MG63 (cell line): ENCODE results near the gene PSMD1. TPM values are rescaled to one million over a fixed set of nuclear protein-coding genes. Genes with fewer than 3 reads are reported as not detected.
"Not testable (repeated sequence)": the region's sequence is repeated elsewhere in the genome, so short reads cannot be mapped to it uniquely, and the experiment has no call there.

Source experiments
- DNase-seq: peaks from one replicate; pipeline ENCODE4 v3.0.0-alpha.2; 2020
- H3K27me3 ChIP-seq: fragments of 250-450 bp; sonication (Bioruptor Pico); 2 replicates; pipeline ENCODE4 v1.5.1; 2020; ENCODE audit warnings: mild to moderate bottlenecking, moderate library complexity
- H3K36me3 ChIP-seq: fragments of 250-450 bp; sonication (Bioruptor Pico); 2 replicates; pipeline ENCODE4 v1.5.1; 2020; ENCODE audit warnings: mild to moderate bottlenecking, moderate library complexity
- H3K4me3 ChIP-seq: fragments of 250-450 bp; sonication (Bioruptor Pico); 2 replicates; pipeline ENCODE4 v1.5.1; 2020; ENCODE audit warnings: mild to moderate bottlenecking, moderate library complexity
- H3K9me3 ChIP-seq: fragments of 250-450 bp; sonication (Bioruptor Pico); 2 replicates; pipeline ENCODE4 v1.5.1; 2020; ENCODE audit warnings: mild to moderate bottlenecking, moderate library complexity
- total RNA-seq: library from RNA; depleted of rRNA; stranded (reverse); fragments of >200 nt; shearing (Covaris generic); gene quantifications from 2 replicates; pipeline ENCODE4 v1.2.3, GENCODE V29; 2014; ENCODE audit warnings: low replicate concordance; rRNA removed

The PSMD1 gene
- 54.6 and 95.6 TPM in 2 replicates for total RNA-seq

GRCh38 chr2:231056453-231057416 lies at the start of gene PSMD1:
TSS of gene PSMD1 (plus strand) at chr2:231056867. CDS start at chr2:231057026, 159 bp downstream.
- peak; percentile 90 for DNase-seq
- Histone ChIP-seq H3K36me3 (peaks cover 41% of the 10 kb centered on the region), H3K4me3 (peak within 1 kb of the TSS; percentile 99), H3K9me3 (no peaks in the 10 kb centered on the region), H3K27me3 (no peaks in the 10 kb centered on the region)

DNA sequence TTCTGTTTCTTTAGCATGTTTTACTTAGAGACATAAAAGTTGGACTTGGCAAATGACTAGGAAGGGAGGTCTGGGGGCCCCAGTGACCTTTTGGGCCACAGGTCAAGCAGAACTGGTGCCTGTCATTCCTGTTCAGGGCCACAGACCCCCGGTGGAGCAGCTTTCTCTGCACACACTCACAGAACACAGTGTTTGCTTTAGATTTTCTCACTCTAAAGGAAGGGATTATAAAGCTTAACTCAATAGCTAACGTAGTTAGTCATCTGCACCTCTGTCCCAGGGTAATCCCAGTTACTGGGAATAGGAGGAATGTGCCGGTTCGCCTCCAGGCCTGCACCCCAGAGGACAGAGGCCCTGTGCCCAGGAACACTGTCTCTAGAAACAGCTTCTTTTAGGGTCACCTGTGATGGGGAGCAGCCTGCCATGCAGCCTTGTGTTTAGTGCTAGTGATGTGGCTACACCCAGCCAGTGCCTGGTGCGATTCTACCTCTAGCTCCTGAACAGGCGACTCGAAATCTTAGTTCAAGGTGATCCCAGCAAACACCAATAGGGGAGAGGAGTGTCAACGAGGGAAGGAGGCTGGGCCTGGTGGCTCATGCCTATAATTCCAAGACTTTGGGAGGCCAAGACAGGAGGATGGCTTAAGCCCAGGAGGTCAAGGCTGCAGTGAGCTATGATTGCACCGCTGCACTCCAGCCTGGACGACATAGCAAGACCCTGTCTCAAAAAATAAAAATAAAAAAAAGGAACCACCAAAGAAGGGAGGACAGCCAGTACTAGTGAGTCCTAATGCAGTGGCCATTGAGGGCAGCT lies 49.2 kb upstream of the PSMD1 start:
- Histone ChIP-seq H3K36me3 (no peaks in the 10 kb centered on the region), H3K27me3 (no peaks in the 10 kb centered on the region), H3K4me3 (no peak overlapping the region), H3K9me3 (no peaks in the 10 kb centered on the region)
- DNase-seq, result no peak

GRCh38 chr2:231008131-231008530 lies 48.5 kb upstream of the PSMD1 start:
- Histone ChIP-seq H3K36me3 (no peaks in the 10 kb centered on the region), H3K27me3 (no peaks in the 10 kb centered on the region), H3K4me3 (no peak overlapping the region), H3K9me3 (no peaks in the 10 kb centered on the region)
- DNase-seq, result no peak

DNA sequence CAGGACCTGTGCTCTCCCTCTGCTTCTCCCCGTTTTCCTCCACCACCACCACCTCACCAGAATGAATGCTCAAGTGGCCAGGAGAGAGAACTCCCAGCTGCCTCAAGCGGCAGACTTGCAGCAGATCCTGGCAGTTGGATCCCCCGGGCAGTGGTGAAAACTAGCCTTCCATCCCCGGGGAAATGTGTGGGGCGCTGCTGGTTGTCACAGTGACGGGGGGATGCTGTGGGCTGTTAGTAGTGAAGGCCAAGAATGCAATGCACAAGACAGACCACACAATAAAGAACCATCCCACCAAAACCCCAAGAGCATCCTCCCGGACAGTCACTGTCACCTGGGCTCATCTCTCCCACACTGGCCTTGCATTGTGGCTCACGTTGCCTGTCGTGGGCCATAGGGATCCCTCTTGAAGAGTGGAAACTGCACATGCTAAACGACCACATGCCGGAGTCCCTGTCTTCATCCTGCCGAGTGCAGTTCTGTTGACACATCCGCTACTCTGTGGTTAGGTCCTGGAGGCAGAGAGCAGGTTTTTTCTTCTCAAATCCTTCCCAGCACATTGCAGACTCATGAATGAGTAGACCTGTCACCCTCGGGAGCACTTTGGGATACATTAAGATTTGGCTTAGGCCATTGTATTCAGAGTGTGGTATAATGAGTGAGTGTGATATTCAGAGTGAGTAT lies 47.3 kb upstream of the PSMD1 start:
- no peaks in the 10 kb centered on the region for H3K27me3 ChIP-seq
- H3K9me3 ChIP-seq, result no peaks in the 10 kb centered on the region
- no peak overlapping the region for H3K4me3 ChIP-seq
- DNase-seq, result no peak
- H3K36me3 ChIP-seq, result no peaks in the 10 kb centered on the region

- no peak for DNase-seq
- Histone ChIP-seq H3K9me3 (no peaks in the 10 kb centered on the region), H3K36me3 (no peaks in the 10 kb centered on the region), H3K27me3 (no peaks in the 10 kb centered on the region), H3K4me3 (no peak overlapping the region)
Observed at GRCh38 chr2:231010201-231010730, 46.4 kb upstream of the PSMD1 start.

DNA sequence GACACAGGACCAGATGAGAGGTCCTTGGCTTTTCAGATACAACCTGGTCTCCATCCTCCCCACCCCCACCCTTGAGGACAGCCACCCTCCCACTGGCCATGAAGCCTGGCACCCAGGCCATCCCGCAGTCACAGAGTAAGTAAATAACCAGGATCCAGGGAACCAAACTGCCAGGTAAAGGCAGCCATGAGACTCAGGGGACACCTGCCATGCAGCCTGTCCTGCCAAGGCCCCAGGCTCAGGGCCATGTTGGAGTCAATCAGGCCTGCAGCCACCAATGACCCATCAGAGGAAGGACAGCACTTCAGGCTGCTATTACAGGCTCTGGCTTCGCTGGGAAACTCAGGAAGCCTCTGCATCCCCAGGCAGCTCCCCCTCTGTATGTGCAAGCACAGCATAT lies 45.1 kb upstream of the PSMD1 start:
- H3K27me3 ChIP-seq, result no peaks in the 10 kb centered on the region
- DNase-seq, result no peak
- H3K9me3 ChIP-seq, result no peaks in the 10 kb centered on the region
- no peak overlapping the region for H3K4me3 ChIP-seq
- H3K36me3 ChIP-seq, result no peaks in the 10 kb centered on the region

DNA sequence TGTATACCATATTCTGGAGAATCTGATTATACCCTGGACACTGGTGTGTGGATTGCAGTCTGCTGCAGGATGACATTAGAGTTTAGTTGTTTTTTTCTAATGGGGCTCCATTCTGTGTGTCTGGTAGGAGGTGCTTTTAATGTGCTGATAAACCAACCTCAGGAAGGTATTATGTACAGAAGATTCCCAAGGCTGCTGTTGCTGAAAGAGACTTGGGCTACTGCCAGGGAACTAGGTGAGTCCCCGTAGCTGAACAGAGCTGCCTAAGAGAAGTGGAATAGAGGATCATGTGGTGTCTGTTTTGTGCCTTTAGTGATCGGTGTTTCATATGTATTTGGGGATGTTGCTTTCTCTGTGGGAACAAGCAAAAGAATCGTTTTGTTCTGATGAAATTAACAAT lies 44.2 kb upstream of the PSMD1 start:
- DNase-seq, result no peak
- no peaks in the 10 kb centered on the region; the same call in 1 of the 2 replicates for H3K27me3 ChIP-seq
- no peak overlapping the region for H3K4me3 ChIP-seq
- H3K36me3 ChIP-seq, result no peaks in the 10 kb centered on the region
- no peaks in the 10 kb centered on the region for H3K9me3 ChIP-seq

GRCh38 chr2:231013820-231014219 lies 42.8 kb upstream of the PSMD1 start:
- DNase-seq, result no peak
- Histone ChIP-seq H3K4me3 (no peak overlapping the region), H3K36me3 (no peaks in the 10 kb centered on the region), H3K27me3 (no peaks in the 10 kb centered on the region; the same call in 1 of the 2 replicates), H3K9me3 (no peaks in the 10 kb centered on the region)

DNA sequence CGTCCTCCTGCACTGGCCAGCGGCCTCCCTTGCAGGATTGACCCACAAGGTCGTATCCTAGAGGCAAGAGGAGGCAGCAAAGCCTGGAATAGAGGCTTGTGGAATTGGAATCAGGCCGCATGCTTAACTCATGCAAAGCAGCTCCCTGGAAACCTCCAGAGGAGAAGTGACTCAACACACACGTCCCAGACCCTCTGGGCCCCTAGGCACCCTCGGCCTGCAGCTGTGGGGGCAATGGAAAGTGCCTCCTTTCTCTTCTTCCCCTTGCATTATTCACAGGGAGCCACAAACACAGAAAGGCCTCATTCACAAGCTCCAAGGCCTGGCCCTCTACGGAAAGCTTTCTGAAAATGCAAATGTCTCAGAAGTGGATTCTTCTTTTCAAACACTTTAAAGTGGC lies 41.2 kb upstream of the PSMD1 start:
- Histone ChIP-seq H3K36me3 (no peaks in the 10 kb centered on the region), H3K4me3 (no peak overlapping the region), H3K27me3 (no peaks in the 10 kb centered on the region; the same call in 1 of the 2 replicates), H3K9me3 (no peaks in the 10 kb centered on the region)
- no peak for DNase-seq

DNA sequence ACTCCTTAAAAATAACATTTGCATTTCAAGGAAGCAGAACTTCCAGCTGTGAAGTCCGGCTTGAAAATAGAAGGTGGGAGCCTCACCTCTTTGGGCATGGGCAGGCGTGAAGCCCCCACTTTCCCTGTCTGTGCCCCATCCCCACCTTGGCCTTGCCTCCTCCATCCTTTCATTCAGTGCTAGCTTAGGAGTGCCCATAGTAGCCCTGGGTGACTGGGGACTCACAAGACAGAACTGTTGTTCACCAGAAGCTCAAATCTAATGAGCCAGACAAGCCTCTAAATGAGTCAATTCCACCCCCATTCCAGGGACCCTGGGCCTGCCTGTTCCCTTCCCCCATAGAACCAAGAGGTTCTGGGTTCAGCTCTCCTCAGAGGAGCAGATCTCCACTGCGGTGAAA lies 40.7 kb upstream of the PSMD1 start:
- no peak for DNase-seq
- H3K27me3 ChIP-seq, result no peaks in the 10 kb centered on the region; the same call in 1 of the 2 replicates
- H3K36me3 ChIP-seq, result no peaks in the 10 kb centered on the region
- no peak overlapping the region for H3K4me3 ChIP-seq
- H3K9me3 ChIP-seq, result no peaks in the 10 kb centered on the region

- DNase-seq, result no peak
- H3K36me3 ChIP-seq, result no peaks in the 10 kb centered on the region
- no peak overlapping the region for H3K4me3 ChIP-seq
- no peaks in the 10 kb centered on the region; the same call in 1 of the 2 replicates for H3K27me3 ChIP-seq
- H3K9me3 ChIP-seq, result no peaks in the 10 kb centered on the region
Observed at GRCh38 chr2:231016566-231017230, 40.0 kb upstream of the PSMD1 start.

DNA sequence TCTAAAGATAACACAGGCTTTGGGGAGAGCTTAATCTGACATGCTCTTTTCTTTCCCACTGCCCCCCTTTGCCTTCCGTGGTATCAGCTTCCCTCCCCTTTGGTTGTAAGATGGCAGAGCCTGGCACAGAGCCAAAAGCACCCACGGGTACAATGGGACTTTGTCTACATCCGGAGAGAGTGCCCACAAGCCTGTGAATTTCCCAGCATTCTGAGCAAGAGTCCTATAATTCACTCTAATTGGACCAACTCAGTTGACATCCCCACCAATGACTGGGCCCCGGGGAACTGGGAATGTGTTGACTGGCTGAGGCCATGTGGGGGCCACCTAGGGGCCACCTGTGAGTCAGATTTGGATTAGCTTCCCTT lies 39.5 kb upstream of the PSMD1 start:
- no peaks in the 10 kb centered on the region; the same call in 1 of the 2 replicates for H3K27me3 ChIP-seq
- no peaks in the 10 kb centered on the region for H3K36me3 ChIP-seq
- H3K9me3 ChIP-seq, result no peaks in the 10 kb centered on the region
- H3K4me3 ChIP-seq, result no peak overlapping the region
- peak; percentile 5 for DNase-seq

GRCh38 chr2:231018184-231018583 lies 38.5 kb upstream of the PSMD1 start:
- Histone ChIP-seq H3K4me3 (no peak overlapping the region), H3K9me3 (no peaks in the 10 kb centered on the region), H3K36me3 (no peaks in the 10 kb centered on the region), H3K27me3 (no peaks in the 10 kb centered on the region; the same call in 1 of the 2 replicates)
- no peak for DNase-seq

DNA sequence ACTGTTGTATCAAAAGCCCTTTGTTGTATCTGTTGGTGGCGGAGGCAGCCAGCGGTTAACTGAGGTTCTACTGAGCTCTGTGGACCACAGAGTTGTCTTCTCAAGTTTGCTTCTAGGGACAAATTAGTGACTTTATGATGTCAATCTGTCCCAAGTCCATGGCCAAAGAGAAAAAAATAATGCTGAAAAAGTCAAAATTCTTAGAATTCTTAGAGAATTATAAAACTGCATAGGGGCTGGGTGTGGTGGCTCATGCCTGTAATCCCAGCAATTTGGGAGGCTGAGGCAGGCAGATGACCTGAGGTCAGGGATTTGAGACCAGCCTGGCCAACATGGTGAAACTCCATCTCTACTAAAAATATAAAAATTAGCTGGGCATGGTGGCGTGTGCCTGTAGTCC lies 31.6 kb upstream of the PSMD1 start:
- not testable (repeated sequence) for H3K27me3 ChIP-seq, H3K36me3 ChIP-seq, H3K9me3 ChIP-seq, DNase-seq, H3K4me3 ChIP-seq

DNA sequence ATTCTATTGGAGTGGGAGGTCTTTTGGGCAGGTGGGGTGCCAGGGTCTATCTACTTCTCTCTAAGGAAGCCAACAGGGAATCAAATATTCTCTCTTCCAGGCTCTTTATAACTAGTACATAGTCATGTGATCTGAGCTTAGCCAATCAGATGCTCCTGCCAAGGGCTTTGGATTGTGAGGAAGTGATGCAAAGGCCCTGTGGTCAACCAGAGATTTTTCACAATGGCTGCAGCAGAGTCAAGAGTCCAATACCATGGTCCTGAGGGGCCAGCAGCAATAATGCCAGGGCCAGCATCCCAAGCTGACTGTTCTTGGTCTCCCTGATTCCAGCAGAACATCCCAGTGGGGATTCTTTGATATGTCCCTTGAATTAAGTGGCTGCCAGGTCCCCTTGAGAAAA lies 27.8 kb upstream of the PSMD1 start:
- no peak for DNase-seq
- Histone ChIP-seq H3K4me3 (no peak overlapping the region), H3K27me3 (no peaks in the 10 kb centered on the region; the same call in 1 of the 2 replicates), H3K36me3 (no peaks in the 10 kb centered on the region), H3K9me3 (no peaks in the 10 kb centered on the region)

- no peak overlapping the region for H3K4me3 ChIP-seq
- H3K9me3 ChIP-seq, result no peaks in the 10 kb centered on the region
- H3K27me3 ChIP-seq, result no peaks in the 10 kb centered on the region; the same call in 1 of the 2 replicates
- H3K36me3 ChIP-seq, result no peaks in the 10 kb centered on the region
- DNase-seq, result no peak
Observed at GRCh38 chr2:231029563-231029962, 27.1 kb upstream of the PSMD1 start.
